Breast epithelium (tissue), 4 donors: ENCODE data around the gene HOXB4. TPM values are rescaled to one million over a fixed set of nuclear protein-coding genes. Genes with fewer than 3 reads are reported as not detected.

Source experiments
- DNase-seq, 2 donors: peaks; one replicate each; pipeline ENCODE4 v3.0.0-alpha.2; 2019; ENCODE audit warnings: low spot score in 2 of 2
- H3K27ac ChIP-seq, 2 donors: fragments of 200-600 bp; sonication (generic) in 1 of 2; one replicate each; pipeline ENCODE4 v1.5.1; 2016 to 2019; ENCODE audit warnings: mild to moderate bottlenecking in 1 of 2
- H3K27me3 ChIP-seq, 2 donors: fragments of 200-600 bp; sonication (generic) in 1 of 2; one replicate each; pipeline versions ENCODE4 v1.5.1 to v1.6.0; 2017 to 2019; ENCODE audit warnings: control low read depth in 1 of 2, mild to moderate bottlenecking in 1 of 2
- H3K36me3 ChIP-seq: fragments of 200-600 bp; one replicate; pipeline ENCODE4 v1.5.1; 2019
- H3K4me1 ChIP-seq, 2 donors: fragments of 200-600 bp; sonication (generic); one replicate each; pipeline ENCODE4 v1.5.1; 2016 to 2019; ENCODE audit warnings: control low read depth in 1 of 2
- H3K4me3 ChIP-seq, 3 donors: fragments of 200-600 bp; sonication (generic); 1 replicate in 2 of 3; 2 replicates in 1 of 3; pipeline ENCODE4 v1.5.1; 2016 to 2019; ENCODE audit warnings: mild to moderate bottlenecking in 3 of 3, moderate library complexity in 2 of 3
- H3K9me3 ChIP-seq, 2 donors: fragments of 200-600 bp; sonication (generic) in 1 of 2; one replicate each; pipeline ENCODE4 v1.5.1; 2016 to 2019; ENCODE audit warnings: control low read depth in 1 of 2
- CTCF ChIP-seq, 3 donors: fragments of 450-650 bp; IDR thresholded peaks; one replicate each; pipeline ENCODE4 v1.5.1; 2016 to 2017; ENCODE audit warnings: antibody characterized with exemption in 3 of 3, mild to moderate bottlenecking in 3 of 3, moderate library complexity in 3 of 3
- POLR2A ChIP-seq: fragments of 450-650 bp; IDR thresholded peaks from one replicate; pipeline ENCODE4 v1.6.1; 2016; ENCODE audit warnings: antibody characterized with exemption, mild to moderate bottlenecking, moderate library complexity
- POLR2AphosphoS5 ChIP-seq, 3 donors: sonication (generic); formaldehyde crosslinking; IDR thresholded peaks; one replicate each; pipeline ENCODE4 v1.6.1; 2017; ENCODE audit warnings: antibody characterized with exemption in 3 of 3
- intact Hi-C: fragments of 100-400 bp; cut with DNase I; formaldehyde crosslinking; loops from one replicate; pipeline ENCODE4 v1.15.1; 2023; ENCODE audit warnings: low total_unique reads
- total RNA-seq, 3 donors: library from RNA; depleted of rRNA; stranded (reverse); fragments of >200 nt; gene quantifications; one replicate each; pipeline ENCODE4 v1.1.0, GENCODE V29; 2016

Gene HOXB4
- total RNA-seq, 3 donors from 2014 or later: 2.2 to 7.5 (median 2.3) TPM

GRCh38 chr17:48530208-48530886, 47.8 kb downstream of the HOXB4 start:
- Histone ChIP-seq H3K27me3 (peaks cover 0 to 8% of the 10 kb centered on the region in 2 donors), H3K27ac (no peak overlapping the region), H3K9me3 (no peaks in the 10 kb centered on the region), H3K36me3 (no peaks in the 10 kb centered on the region), H3K4me1 (no peaks in the 10 kb centered on the region), H3K4me3 (no peak overlapping the region)
- no peak for DNase-seq
- TF ChIP-seq POLR2A: no peak
- no peak for TF ChIP-seq CTCF (IDR thresholded peaks at IDR 0.05)
- TF ChIP-seq POLR2AphosphoS5 (IDR thresholded peaks at IDR 0.05): no peak
- intact Hi-C loops: no loop called here

GRCh38 chr17:48529683-48530009, 48.5 kb downstream of the HOXB4 start:
- Histone ChIP-seq H3K27ac (no peak overlapping the region), H3K36me3 (no peaks in the 10 kb centered on the region), H3K27me3 (peaks cover 0 to 8% of the 10 kb centered on the region in 2 donors), H3K4me3 (no peak overlapping the region), H3K9me3 (no peaks in the 10 kb centered on the region), H3K4me1 (no peaks in the 10 kb centered on the region)
- DNase-seq: no peak
- intact Hi-C loops: no loop called here
- TF ChIP-seq POLR2A (no peak), CTCF (IDR thresholded peaks at IDR 0.05) (no peak), POLR2AphosphoS5 (IDR thresholded peaks at IDR 0.05) (no peak)

GRCh38 chr17:48528936-48529682, 49.0 kb downstream of the HOXB4 start:
- intact Hi-C loops: no loop called here
- Histone ChIP-seq H3K9me3 (no peaks in the 10 kb centered on the region), H3K4me3 (no peak overlapping the region), H3K27ac (no peak overlapping the region), H3K36me3 (no peaks in the 10 kb centered on the region), H3K4me1 (no peaks in the 10 kb centered on the region), H3K27me3 (peaks cover 0 to 8% of the 10 kb centered on the region in 2 donors)
- no peak for TF ChIP-seq POLR2A
- TF ChIP-seq POLR2AphosphoS5 (IDR thresholded peaks at IDR 0.05): no peak
- TF ChIP-seq CTCF (IDR thresholded peaks at IDR 0.05): no peak
- DNase-seq: no peak

- H3K9me3 ChIP-seq: no peaks in the 10 kb centered on the region
- TF ChIP-seq POLR2AphosphoS5 (IDR thresholded peaks at IDR 0.05): no peak
- no peak for TF ChIP-seq CTCF (IDR thresholded peaks at IDR 0.05)
- no peak for TF ChIP-seq POLR2A
- H3K36me3 ChIP-seq: no peaks in the 10 kb centered on the region
- H3K27ac ChIP-seq: no peak overlapping the region
- DNase-seq: no peak
- intact Hi-C loops: no loop called here
- H3K27me3 ChIP-seq: peaks cover 0 to 8% of the 10 kb centered on the region in 2 donors
- H3K4me3 ChIP-seq: no peak overlapping the region
- no peaks in the 10 kb centered on the region for H3K4me1 ChIP-seq
These were observed 49.8 kb downstream of the HOXB4 start for GRCh38 chr17:48528153-48528935.

- Histone ChIP-seq H3K4me1 (no peaks in the 10 kb centered on the region), H3K4me3 (peak overlapping the region in 1 of 3 donors; percentile 58), H3K9me3 (no peaks in the 10 kb centered on the region), H3K36me3 (no peaks in the 10 kb centered on the region), H3K27me3 (peaks cover 0 to 8% of the 10 kb centered on the region in 2 donors), H3K27ac (peak overlapping the region in 1 of 2 donors; percentile 32)
- DNase-seq: no peak
- TF ChIP-seq POLR2AphosphoS5 (IDR thresholded peaks at IDR 0.05): no peak
- no peak for TF ChIP-seq CTCF (IDR thresholded peaks at IDR 0.05)
- no peak for TF ChIP-seq POLR2A
- intact Hi-C loops: no loop called here
These were observed 50.6 kb downstream of the HOXB4 start for GRCh38 chr17:48527547-48527932.
